ENCODE measurements around the gene MBP. TPM values are rescaled to one million over a fixed set of nuclear protein-coding genes. Genes with fewer than 3 reads are reported as not detected.

The MBP gene
- total RNA-seq, 1 donor from 2014 or later: 9.7 TPM

- Mint-ChIP-seq H3K36me3 (ENCODE audit: low read depth, unreplicated experiment) (peaks cover 5% of the 10 kb centered on the region), H3K4me3 (ENCODE audit: unreplicated experiment) (no peak overlapping the region), H3K27ac (ENCODE audit: unreplicated experiment) (no peak overlapping the region), H3K27me3 (ENCODE audit: unreplicated experiment) (peaks cover 3% of the 10 kb centered on the region), H3K9me3 (ENCODE audit: unreplicated experiment) (no peaks in the 10 kb centered on the region), H3K4me1 (ENCODE audit: unreplicated experiment) (peaks cover 6% of the 10 kb centered on the region)
- TF ChIP-seq, protein P1, sequence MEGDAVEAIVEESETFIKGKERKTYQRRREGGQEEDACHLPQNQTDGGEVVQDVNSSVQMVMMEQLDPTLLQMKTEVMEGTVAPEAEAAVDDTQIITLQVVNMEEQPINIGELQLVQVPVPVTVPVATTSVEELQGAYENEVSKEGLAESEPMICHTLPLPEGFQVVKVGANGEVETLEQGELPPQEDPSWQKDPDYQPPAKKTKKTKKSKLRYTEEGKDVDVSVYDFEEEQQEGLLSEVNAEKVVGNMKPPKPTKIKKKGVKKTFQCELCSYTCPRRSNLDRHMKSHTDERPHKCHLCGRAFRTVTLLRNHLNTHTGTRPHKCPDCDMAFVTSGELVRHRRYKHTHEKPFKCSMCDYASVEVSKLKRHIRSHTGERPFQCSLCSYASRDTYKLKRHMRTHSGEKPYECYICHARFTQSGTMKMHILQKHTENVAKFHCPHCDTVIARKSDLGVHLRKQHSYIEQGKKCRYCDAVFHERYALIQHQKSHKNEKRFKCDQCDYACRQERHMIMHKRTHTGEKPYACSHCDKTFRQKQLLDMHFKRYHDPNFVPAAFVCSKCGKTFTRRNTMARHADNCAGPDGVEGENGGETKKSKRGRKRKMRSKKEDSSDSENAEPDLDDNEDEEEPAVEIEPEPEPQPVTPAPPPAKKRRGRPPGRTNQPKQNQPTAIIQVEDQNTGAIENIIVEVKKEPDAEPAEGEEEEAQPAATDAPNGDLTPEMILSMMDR (IDR thresholded peaks at IDR 0.05; ENCODE audit: unreplicated experiment): no peak
- DNase-seq (ENCODE audit: low spot score): no peak
These were observed 53.5 kb downstream of the MBP start for GRCh38 chr18:77079088-77079487.

- H3K4me3 Mint-ChIP-seq (ENCODE audit: unreplicated experiment): no peak overlapping the region
- TF ChIP-seq, protein P1 (IDR thresholded peaks at IDR 0.05; ENCODE audit: unreplicated experiment): no peak
- peaks cover 5% of the 10 kb centered on the region for H3K36me3 Mint-ChIP-seq (ENCODE audit: low read depth, unreplicated experiment)
- H3K27me3 Mint-ChIP-seq (ENCODE audit: unreplicated experiment): peaks cover 3% of the 10 kb centered on the region
- no peak for DNase-seq (ENCODE audit: low spot score)
- no peak overlapping the region for H3K27ac Mint-ChIP-seq (ENCODE audit: unreplicated experiment)
- no peaks in the 10 kb centered on the region for H3K9me3 Mint-ChIP-seq (ENCODE audit: unreplicated experiment)
- H3K4me1 Mint-ChIP-seq (ENCODE audit: unreplicated experiment): peaks cover 6% of the 10 kb centered on the region
These were observed 53.9 kb downstream of the MBP start for GRCh38 chr18:77078690-77079070.

- Mint-ChIP-seq H3K4me1 (ENCODE audit: unreplicated experiment) (peaks cover 6% of the 10 kb centered on the region), H3K27me3 (ENCODE audit: unreplicated experiment) (peaks cover 3% of the 10 kb centered on the region), H3K36me3 (ENCODE audit: low read depth, unreplicated experiment) (peaks cover 5% of the 10 kb centered on the region), H3K4me3 (ENCODE audit: unreplicated experiment) (no peak overlapping the region), H3K9me3 (ENCODE audit: unreplicated experiment) (no peaks in the 10 kb centered on the region), H3K27ac (ENCODE audit: unreplicated experiment) (no peak overlapping the region)
- DNase-seq (ENCODE audit: low spot score): no peak
- TF ChIP-seq, protein P1 (IDR thresholded peaks at IDR 0.05; ENCODE audit: unreplicated experiment): no peak
These were observed 54.5 kb downstream of the MBP start for GRCh38 chr18:77077941-77078689.

GRCh38 chr18:77077401-77077800 is 55.2 kb downstream of the MBP start:
- Mint-ChIP-seq H3K27ac (ENCODE audit: unreplicated experiment) (no peak overlapping the region), H3K36me3 (ENCODE audit: low read depth, unreplicated experiment) (peaks cover 5% of the 10 kb centered on the region), H3K4me3 (ENCODE audit: unreplicated experiment) (no peak overlapping the region), H3K4me1 (ENCODE audit: unreplicated experiment) (peaks cover 6% of the 10 kb centered on the region), H3K27me3 (ENCODE audit: unreplicated experiment) (peaks cover 3% of the 10 kb centered on the region), H3K9me3 (ENCODE audit: unreplicated experiment) (no peaks in the 10 kb centered on the region)
- DNase-seq (ENCODE audit: low spot score): no peak
- TF ChIP-seq, protein P1 (IDR thresholded peaks at IDR 0.05; ENCODE audit: unreplicated experiment): no peak

GRCh38 chr18:77076111-77076510 is 56.5 kb downstream of the MBP start:
- H3K9me3 Mint-ChIP-seq (ENCODE audit: unreplicated experiment): no peaks in the 10 kb centered on the region
- peaks cover 5% of the 10 kb centered on the region for H3K36me3 Mint-ChIP-seq (ENCODE audit: low read depth, unreplicated experiment)
- H3K4me1 Mint-ChIP-seq (ENCODE audit: unreplicated experiment): peaks cover 6% of the 10 kb centered on the region
- H3K4me3 Mint-ChIP-seq (ENCODE audit: unreplicated experiment): no peak overlapping the region
- no peak for DNase-seq (ENCODE audit: low spot score)
- H3K27me3 Mint-ChIP-seq (ENCODE audit: unreplicated experiment): peaks cover 3% of the 10 kb centered on the region
- no peak overlapping the region for H3K27ac Mint-ChIP-seq (ENCODE audit: unreplicated experiment)
- TF ChIP-seq, protein P1 (IDR thresholded peaks at IDR 0.05; ENCODE audit: unreplicated experiment): no peak
